GM21390 (cell line): ENCODE measurements around the gene ACRBP.

ENCODE experiments used
- ATAC-seq: cut with Tn5 transposase; IDR thresholded peaks from one replicate; pipeline ENCODE4 v1.9.1; 2021; ENCODE audit not compliant: unreplicated experiment

ACRBP gene

GRCh38 chr12:6650832-6651231 lies 3.6 kb upstream of the ACRBP start:
- ATAC-seq, result no peak

- ATAC-seq, result no peak
These were observed 753 bp downstream of the ACRBP start for GRCh38 chr12:6646276-6647082.

- ATAC-seq, result no peak
These were observed 2.3 kb downstream of the ACRBP start for GRCh38 chr12:6644903-6645302.

- ATAC-seq, result no peak
These were observed 3.0 kb downstream of the ACRBP start for GRCh38 chr12:6644257-6644596.

- ATAC-seq, result no peak
These were observed 3.5 kb downstream of the ACRBP start for GRCh38 chr12:6643569-6644256.

- no peak for ATAC-seq
These were observed 6.1 kb downstream of the ACRBP start for GRCh38 chr12:6641131-6641530.

- ATAC-seq, result no peak
These were observed 6.7 kb downstream of the ACRBP start for GRCh38 chr12:6640497-6640896.

- ATAC-seq, result no peak
These were observed 8.0 kb downstream of the ACRBP start for GRCh38 chr12:6639151-6639801.

GRCh38 chr12:6638305-6638704 lies 8.9 kb downstream of the ACRBP start:
- no peak for ATAC-seq

- no peak for ATAC-seq
These were observed 11.2 kb downstream of the ACRBP start, which contains the start of gene LPAR5 for GRCh38 chr12:6635856-6636531. TSS of gene LPAR5 (minus strand) at chr12:6635959. CDS start at chr12:6621248, 14,711 bp downstream.

GRCh38 chr12:6635375-6635855 lies 11.8 kb downstream of the ACRBP start:
- ATAC-seq, result no peak

- peak; percentile 69 for ATAC-seq
These were observed 14.9 kb downstream of the ACRBP start for GRCh38 chr12:6632026-6632983.

- no peak for ATAC-seq
These were observed 15.7 kb downstream of the ACRBP start for GRCh38 chr12:6631549-6631961.

- no peak for ATAC-seq
These were observed 16.5 kb downstream of the ACRBP start for GRCh38 chr12:6630736-6631135.

- no peak for ATAC-seq
These were observed 19.6 kb downstream of the ACRBP start for GRCh38 chr12:6627616-6628015.

GRCh38 chr12:6626654-6627283 lies 20.5 kb downstream of the ACRBP start:
- ATAC-seq, result no peak

GRCh38 chr12:6620885-6621274 lies 26.4 kb downstream of the ACRBP start:
- no peak for ATAC-seq

- ATAC-seq, result no peak
These were observed 26.9 kb downstream of the ACRBP start for GRCh38 chr12:6620137-6620884.
